Measurements from ENCODE around the gene NUP107.
"Not testable (repeated sequence)": the region's sequence is repeated elsewhere in the genome, so short reads cannot be mapped to it uniquely, and the experiment has no call there.

The NUP107 gene

DNA sequence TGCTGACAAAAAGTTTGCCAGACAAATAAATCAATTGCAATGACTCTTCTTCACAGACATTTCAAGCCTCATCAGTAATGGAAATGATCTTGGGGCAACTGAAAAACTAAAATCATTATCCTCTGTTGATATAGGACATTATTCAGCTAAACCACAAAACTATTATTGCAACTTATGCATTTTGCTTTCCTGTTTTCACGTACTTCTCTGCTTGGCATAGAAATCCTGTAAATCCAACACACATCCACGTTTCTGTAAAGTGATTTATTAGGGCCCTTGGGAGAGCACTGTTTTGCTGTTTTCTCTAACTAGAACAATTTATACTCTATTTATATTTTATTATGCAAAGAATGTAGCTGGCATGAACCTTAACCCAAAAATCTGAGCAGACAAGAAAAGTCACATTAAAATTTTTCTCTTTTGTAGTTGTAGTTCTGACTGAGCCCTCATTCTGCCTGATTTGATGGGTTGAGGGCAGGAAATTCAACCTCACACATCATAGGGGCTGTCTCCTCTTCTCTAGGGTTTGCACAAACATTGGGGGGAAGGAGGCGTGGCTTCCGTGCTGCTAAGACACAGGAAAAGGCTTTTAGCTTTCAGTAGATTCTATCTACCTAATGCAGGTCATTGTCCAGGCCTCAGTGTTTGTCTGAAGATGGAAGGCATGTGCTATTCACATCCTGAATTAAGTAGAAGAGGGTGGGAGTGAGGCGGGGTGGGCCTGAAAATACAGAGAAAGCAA, 11.5 kb upstream of the NUP107 start:
- Histone ChIP-seq H3K4me2 (ENCODE audit: low read depth, low read length) (no peak overlapping the region), H3K4me3 (ENCODE audit: low read length) (no peak overlapping the region), H3K79me2 (ENCODE audit: low read length) (no peaks in the 10 kb centered on the region), H3K36me3 (replicated peaks; ENCODE audit: insufficient read depth, low read length) (no peaks in the 10 kb centered on the region), H3K9me2 (replicated peaks; ENCODE audit: insufficient read depth, low read length) (no peaks in the 10 kb centered on the region), H3K9ac (ENCODE audit: low read length) (no peak overlapping the region), H4K20me1 (ENCODE audit: insufficient read depth, low read length) (no peaks in the 10 kb centered on the region), H3K27me3 (replicated peaks; ENCODE audit: insufficient read depth, low read length) (no peaks in the 10 kb centered on the region), H3K27ac (ENCODE audit: low read length) (no peak overlapping the region), H2AFZ (ENCODE audit: low read length) (no peak overlapping the region), H3K4me1 (ENCODE audit: low read length) (no peaks in the 10 kb centered on the region), H3K9me3 (replicated peaks; ENCODE audit: insufficient read depth, low read length) (no peaks in the 10 kb centered on the region), H3F3A (ENCODE audit: insufficient read depth, low read length) (no peaks in the 10 kb centered on the region)
- no peak for TF ChIP-seq EZH2 (optimal IDR thresholded peaks at IDR 0.05; ENCODE audit: low read depth, low read length)
- no peak for TF ChIP-seq EZH2phosphoT487 (IDR thresholded peaks at IDR 0.05; ENCODE audit: low read length)
- TF ChIP-seq, protein P1, sequence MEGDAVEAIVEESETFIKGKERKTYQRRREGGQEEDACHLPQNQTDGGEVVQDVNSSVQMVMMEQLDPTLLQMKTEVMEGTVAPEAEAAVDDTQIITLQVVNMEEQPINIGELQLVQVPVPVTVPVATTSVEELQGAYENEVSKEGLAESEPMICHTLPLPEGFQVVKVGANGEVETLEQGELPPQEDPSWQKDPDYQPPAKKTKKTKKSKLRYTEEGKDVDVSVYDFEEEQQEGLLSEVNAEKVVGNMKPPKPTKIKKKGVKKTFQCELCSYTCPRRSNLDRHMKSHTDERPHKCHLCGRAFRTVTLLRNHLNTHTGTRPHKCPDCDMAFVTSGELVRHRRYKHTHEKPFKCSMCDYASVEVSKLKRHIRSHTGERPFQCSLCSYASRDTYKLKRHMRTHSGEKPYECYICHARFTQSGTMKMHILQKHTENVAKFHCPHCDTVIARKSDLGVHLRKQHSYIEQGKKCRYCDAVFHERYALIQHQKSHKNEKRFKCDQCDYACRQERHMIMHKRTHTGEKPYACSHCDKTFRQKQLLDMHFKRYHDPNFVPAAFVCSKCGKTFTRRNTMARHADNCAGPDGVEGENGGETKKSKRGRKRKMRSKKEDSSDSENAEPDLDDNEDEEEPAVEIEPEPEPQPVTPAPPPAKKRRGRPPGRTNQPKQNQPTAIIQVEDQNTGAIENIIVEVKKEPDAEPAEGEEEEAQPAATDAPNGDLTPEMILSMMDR (IDR thresholded peaks at IDR 0.05; ENCODE audit: low read length), result no peak
- no peak for DNase-seq

DNA sequence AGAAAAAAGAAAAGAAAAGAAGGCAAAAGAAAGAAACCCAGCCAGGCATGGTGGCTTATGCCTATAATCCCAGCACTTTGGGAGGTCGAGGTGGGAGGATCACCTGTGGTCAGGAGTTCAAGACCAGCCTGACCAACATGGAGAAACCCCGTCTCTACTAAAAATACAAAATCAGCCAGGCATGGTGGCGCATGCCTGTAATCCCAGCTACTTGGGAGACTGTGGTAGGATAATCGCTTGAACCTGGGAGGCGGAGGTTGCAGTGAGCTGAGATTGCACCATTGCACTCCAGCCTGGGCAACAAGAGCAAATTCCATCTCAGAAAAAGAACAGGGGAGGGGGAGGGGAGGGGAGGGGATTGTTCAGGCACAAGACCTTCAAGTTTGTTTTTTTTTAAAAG, 9.9 kb upstream of the NUP107 start:
- H3K9me3 ChIP-seq (replicated peaks; ENCODE audit: insufficient read depth, low read length); H3K79me2 ChIP-seq (ENCODE audit: low read length); DNase-seq; H3K4me2 ChIP-seq (ENCODE audit: low read depth, low read length); H3K9me2 ChIP-seq (replicated peaks; ENCODE audit: insufficient read depth, low read length); H4K20me1 ChIP-seq (ENCODE audit: insufficient read depth, low read length); H3F3A ChIP-seq (ENCODE audit: insufficient read depth, low read length); H3K4me3 ChIP-seq (ENCODE audit: low read length); H3K27ac ChIP-seq (ENCODE audit: low read length); H3K27me3 ChIP-seq (replicated peaks; ENCODE audit: insufficient read depth, low read length); H3K4me1 ChIP-seq (ENCODE audit: low read length); H2AFZ ChIP-seq (ENCODE audit: low read length); H3K36me3 ChIP-seq (replicated peaks; ENCODE audit: insufficient read depth, low read length); H3K9ac ChIP-seq (ENCODE audit: low read length): not testable (repeated sequence)

DNA sequence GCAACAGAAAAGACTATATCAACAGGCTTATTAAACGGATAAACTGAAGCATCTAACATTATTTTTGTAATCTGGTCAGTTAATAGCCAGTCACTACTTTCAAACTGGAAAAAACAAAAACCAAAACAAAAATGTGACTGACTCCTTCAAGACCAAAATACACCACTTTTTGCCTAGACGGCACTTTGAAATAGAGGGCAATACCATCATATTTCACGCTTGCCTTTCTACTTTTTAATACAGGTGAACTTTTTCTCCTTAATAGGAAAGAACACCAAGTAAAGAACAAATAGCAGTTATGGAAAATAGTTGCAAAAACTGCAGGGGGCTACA, 550 bp upstream of the NUP107 start:
- H3K9ac ChIP-seq (ENCODE audit: low read length), result peak overlapping the region; percentile 81
- peaks cover 19% of the 10 kb centered on the region for H3K4me1 ChIP-seq (ENCODE audit: low read length)
- peak overlapping the region; percentile 83 for H2AFZ ChIP-seq (ENCODE audit: low read length)
- H3K79me2 ChIP-seq (ENCODE audit: low read length), result peaks cover 32% of the 10 kb centered on the region
- H3K4me3 ChIP-seq (ENCODE audit: low read length), result peak overlapping the region; percentile 85
- H3K27me3 ChIP-seq (replicated peaks; ENCODE audit: insufficient read depth, low read length), result no peaks in the 10 kb centered on the region
- TF ChIP-seq EZH2phosphoT487 (IDR thresholded peaks at IDR 0.05; ENCODE audit: low read length) (no peak), EZH2 (optimal IDR thresholded peaks at IDR 0.05; ENCODE audit: low read depth, low read length) (no peak)
- TF ChIP-seq, protein P1 (IDR thresholded peaks at IDR 0.05; ENCODE audit: low read length), result no peak
- H3K36me3 ChIP-seq (replicated peaks; ENCODE audit: insufficient read depth, low read length), result 0 out of 2 replicates have a peak, but pooled peaks cover 2% of the 10 kb centered on the region
- no peaks in the 10 kb centered on the region for H3F3A ChIP-seq (ENCODE audit: insufficient read depth, low read length)
- H4K20me1 ChIP-seq (ENCODE audit: insufficient read depth, low read length), result no peaks in the 10 kb centered on the region
- no peaks in the 10 kb centered on the region for H3K9me3 ChIP-seq (replicated peaks; ENCODE audit: insufficient read depth, low read length)
- peak overlapping the region; percentile 61 for H3K4me2 ChIP-seq (ENCODE audit: low read depth, low read length)
- DNase-seq, result no peak
- H3K9me2 ChIP-seq (replicated peaks; ENCODE audit: insufficient read depth, low read length), result no peaks in the 10 kb centered on the region
- no peak overlapping the region; the same call in 1 of the 2 replicates for H3K27ac ChIP-seq (ENCODE audit: low read length)

DNA sequence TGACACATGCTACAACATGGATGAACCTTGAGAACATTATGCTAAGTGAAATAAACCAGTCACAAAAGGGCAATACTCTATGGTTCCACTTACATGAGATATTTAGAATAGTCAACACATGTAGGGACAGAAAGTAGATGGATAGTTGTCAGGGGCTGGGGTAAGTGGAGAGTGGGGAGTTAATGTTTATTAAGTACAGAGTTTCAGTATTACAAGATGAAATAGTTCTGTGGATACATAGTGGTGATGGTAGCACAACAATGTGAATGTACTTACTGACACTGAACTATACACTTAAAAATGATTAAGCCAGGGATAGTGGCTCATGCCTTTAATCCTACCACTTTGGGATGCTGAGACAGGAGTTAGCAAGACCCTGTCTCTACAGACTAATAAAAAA, 8.7 kb downstream of the NUP107 start:
- Histone ChIP-seq H3K27ac (ENCODE audit: low read length) (no peak overlapping the region), H3K9ac (ENCODE audit: low read length) (no peak overlapping the region), H3K79me2 (ENCODE audit: low read length) (no peaks in the 10 kb centered on the region), H3K4me2 (ENCODE audit: low read depth, low read length) (no peak overlapping the region), H4K20me1 (ENCODE audit: insufficient read depth, low read length) (no peaks in the 10 kb centered on the region), H3K9me3 (replicated peaks; ENCODE audit: insufficient read depth, low read length) (no peaks in the 10 kb centered on the region), H3K9me2 (replicated peaks; ENCODE audit: insufficient read depth, low read length) (no peaks in the 10 kb centered on the region), H2AFZ (ENCODE audit: low read length) (no peak overlapping the region), H3K36me3 (replicated peaks; ENCODE audit: insufficient read depth, low read length) (peaks cover 5% of the 10 kb centered on the region; the same call in 1 of the 2 replicates), H3K4me1 (ENCODE audit: low read length) (no peaks in the 10 kb centered on the region), H3K4me3 (ENCODE audit: low read length) (no peak overlapping the region), H3F3A (ENCODE audit: insufficient read depth, low read length) (no peaks in the 10 kb centered on the region), H3K27me3 (replicated peaks; ENCODE audit: insufficient read depth, low read length) (no peaks in the 10 kb centered on the region)
- TF ChIP-seq, protein P1 (IDR thresholded peaks at IDR 0.05; ENCODE audit: low read length), result no peak
- TF ChIP-seq EZH2phosphoT487 (IDR thresholded peaks at IDR 0.05; ENCODE audit: low read length) (no peak), EZH2 (optimal IDR thresholded peaks at IDR 0.05; ENCODE audit: low read depth, low read length) (no peak)
- no peak for DNase-seq

Measured in MM.1S (cell line).